Temporal lobe (tissue), 1 donor: Measurements from ENCODE around the gene ZNF527. TPM values are rescaled to one million over a fixed set of nuclear protein-coding genes. Genes with fewer than 3 reads are reported as not detected.

ENCODE experiments used
- total RNA-seq: library from RNA; depleted of rRNA; stranded (reverse); fragments of >200 nt; gene quantifications from one replicate; pipeline ENCODE4 v1.2.3, GENCODE V29; 2014

Gene ZNF527
- total RNA-seq, 1 donor from 2014 or later = 20.9 TPM

Other genes with a start within 250 kb of the ZNF527 start
- gene ZNF585A, start 198.4 kb upstream of the ZNF527 start, total RNA-seq = 9.3 TPM
- 29.3 TPM for gene ZNF585B, start 160.6 kb upstream of the ZNF527 start, total RNA-seq
- 10.3 TPM for gene ZNF383, start 152.9 kb upstream of the ZNF527 start, total RNA-seq
- gene ZNF569, start 96.3 kb downstream of the ZNF527 start, total RNA-seq = 24.8 TPM
- gene ZNF570, start 98.3 kb downstream of the ZNF527 start, total RNA-seq = 20.9 TPM
- gene ZNF793, start 135.8 kb downstream of the ZNF527 start, total RNA-seq = 34.9 TPM
- 12.3 TPM for gene ZNF571, start 223.7 kb downstream of the ZNF527 start, total RNA-seq
- 16.2 TPM for gene ZNF540, start 223.8 kb downstream of the ZNF527 start, total RNA-seq